HCT116 (cell line): ENCODE results near the gene DLST.

Source experiments
- ATF3 ChIP-seq: IDR thresholded peaks from 2 replicates; pipeline ENCODE4 v1.6.1; 2012
- CEBPB ChIP-seq: IDR thresholded peaks from 2 replicates; pipeline ENCODE4 v1.6.1; 2012; ENCODE audit warnings: low read depth
- CTCF ChIP-seq, 3 experiments: fragments of 200-600 bp in 1 of 3; sonication (generic) in 1 of 3; IDR thresholded peaks in 2 of 3; conservative IDR thresholded peaks in 1 of 3; 2 replicates each; pipeline ENCODE4 v1.5.1; 2012 to 2017; ENCODE audit warnings: low read depth in 2 of 3, low read length in 2 of 3, antibody characterized with exemption in 1 of 3, borderline replicate concordance in 1 of 3, control low read depth in 1 of 3, mild to moderate bottlenecking in 1 of 3, mixed read lengths in 1 of 3, mixed run types in 1 of 3, moderate library complexity in 1 of 3; ENCODE audit not compliant: insufficient read depth in 1 of 3
- EGR1 ChIP-seq: IDR thresholded peaks from 2 replicates; pipeline ENCODE4 v1.6.1; 2012; ENCODE audit warnings: low read depth
- ELF1 ChIP-seq: IDR thresholded peaks from 2 replicates; pipeline ENCODE4 v1.6.1; 2012; ENCODE audit warnings: low read depth, borderline replicate concordance
- EZH2 ChIP-seq: fragments of 200-600 bp; sonication (generic); IDR thresholded peaks from 2 replicates; pipeline ENCODE4 v1.6.1; 2017; ENCODE audit warnings: antibody characterized with exemption, mixed run types
- EZH2phosphoT487 ChIP-seq: fragments of 200-600 bp; IDR thresholded peaks from 2 replicates; pipeline ENCODE4 v1.6.1; 2018; ENCODE audit warnings: antibody characterized with exemption, borderline replicate concordance
- JUND ChIP-seq: IDR thresholded peaks from 2 replicates; pipeline ENCODE4 v1.6.1; 2012
- MAX ChIP-seq: IDR thresholded peaks from 2 replicates; pipeline ENCODE4 v1.6.1; 2012
- POLR2A ChIP-seq: IDR thresholded peaks from 2 replicates; pipeline ENCODE4 v1.7.0; 2011; ENCODE audit warnings: borderline replicate concordance; ENCODE audit not compliant: insufficient read depth, insufficient read length; ENCODE audit errors: extremely low read depth
- POLR2AphosphoS5 ChIP-seq: IDR thresholded peaks from 2 replicates; pipeline ENCODE4 v1.6.1; 2011; ENCODE audit warnings: mild to moderate bottlenecking, low read depth, low read length, moderate library complexity
- RAD21 ChIP-seq: IDR thresholded peaks from 2 replicates; pipeline ENCODE4 v1.6.1; 2012; ENCODE audit warnings: low read depth, mild to moderate bottlenecking
- SIN3A ChIP-seq: IDR thresholded peaks from 2 replicates; pipeline ENCODE4 v1.6.1; 2012; ENCODE audit warnings: low read depth
- ZFX ChIP-seq: fragments of 450-650 bp; IDR thresholded peaks from 2 replicates; pipeline ENCODE4 v1.6.1; 2017

- TF ChIP-seq EZH2 (no peak), ELF1 (no peak), RAD21 (no peak), CTCF (IDR thresholded peaks at IDR 0.05 in 2 of 3, conservative IDR thresholded peaks at IDR 0.05 in 1 of 3; ENCODE audit: borderline replicate concordance in 1 of 3, insufficient read depth in 1 of 3, low read depth in 2 of 3, low read length in 2 of 3) (no peak), POLR2A (no peak), POLR2AphosphoS5 (no peak), EGR1 (no peak), ATF3 (no peak), JUND (no peak), MAX (no peak), EZH2phosphoT487 (no peak), CEBPB (no peak), SIN3A (no peak), ZFX (no peak)
Measured at GRCh38 chr14:74949191-74949601, 67.5 kb downstream of the DLST start.
